NB4 (cell line): Measurements from ENCODE around the gene GCC1.

Experiments
- DNase-seq: peaks from one replicate; pipeline ENCODE4 v3.0.0; 2010; ENCODE audit warnings: low read depth
- H3K4me3 ChIP-seq: one replicate; pipeline ENCODE4 v1.5.1; 2011; ENCODE audit warnings: mild to moderate bottlenecking, low read depth, low read length, moderate library complexity
- MYC ChIP-seq: IDR thresholded peaks from 2 replicates; pipeline ENCODE4 v1.6.1; 2011; ENCODE audit warnings: low read depth, low read length
- POLR2A ChIP-seq: IDR thresholded peaks from 2 replicates; pipeline ENCODE4 v1.6.1; 2011; ENCODE audit warnings: mild to moderate bottlenecking; ENCODE audit not compliant: insufficient read length; ENCODE audit errors: extremely low read depth
- TF ChIP-seq, protein P1 (sequence below): IDR thresholded peaks from one replicate; pipeline ENCODE4 v1.5.1; 2012; ENCODE audit warnings: low read depth, low read length
- TF ChIP-seq, protein P2 (sequence below): IDR thresholded peaks from 2 replicates; pipeline ENCODE4 v1.6.1; 2011; ENCODE audit warnings: low read depth, low read length

GCC1 gene

GRCh38 chr7:127592550-127592949 is 7.2 kb upstream of the GCC1 start:
- no peak overlapping the region for H3K4me3 ChIP-seq
- TF ChIP-seq POLR2A = no peak

GRCh38 chr7:127591591-127591990 is 6.2 kb upstream of the GCC1 start:
- no peak for DNase-seq
- H3K4me3 ChIP-seq = no peak overlapping the region
- TF ChIP-seq, protein P1, sequence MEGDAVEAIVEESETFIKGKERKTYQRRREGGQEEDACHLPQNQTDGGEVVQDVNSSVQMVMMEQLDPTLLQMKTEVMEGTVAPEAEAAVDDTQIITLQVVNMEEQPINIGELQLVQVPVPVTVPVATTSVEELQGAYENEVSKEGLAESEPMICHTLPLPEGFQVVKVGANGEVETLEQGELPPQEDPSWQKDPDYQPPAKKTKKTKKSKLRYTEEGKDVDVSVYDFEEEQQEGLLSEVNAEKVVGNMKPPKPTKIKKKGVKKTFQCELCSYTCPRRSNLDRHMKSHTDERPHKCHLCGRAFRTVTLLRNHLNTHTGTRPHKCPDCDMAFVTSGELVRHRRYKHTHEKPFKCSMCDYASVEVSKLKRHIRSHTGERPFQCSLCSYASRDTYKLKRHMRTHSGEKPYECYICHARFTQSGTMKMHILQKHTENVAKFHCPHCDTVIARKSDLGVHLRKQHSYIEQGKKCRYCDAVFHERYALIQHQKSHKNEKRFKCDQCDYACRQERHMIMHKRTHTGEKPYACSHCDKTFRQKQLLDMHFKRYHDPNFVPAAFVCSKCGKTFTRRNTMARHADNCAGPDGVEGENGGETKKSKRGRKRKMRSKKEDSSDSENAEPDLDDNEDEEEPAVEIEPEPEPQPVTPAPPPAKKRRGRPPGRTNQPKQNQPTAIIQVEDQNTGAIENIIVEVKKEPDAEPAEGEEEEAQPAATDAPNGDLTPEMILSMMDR = no peak

More at GRCh38 chr7:127592550-127592949, 7.2 kb upstream of the GCC1 start:
- DNase-seq = no peak

DNA sequence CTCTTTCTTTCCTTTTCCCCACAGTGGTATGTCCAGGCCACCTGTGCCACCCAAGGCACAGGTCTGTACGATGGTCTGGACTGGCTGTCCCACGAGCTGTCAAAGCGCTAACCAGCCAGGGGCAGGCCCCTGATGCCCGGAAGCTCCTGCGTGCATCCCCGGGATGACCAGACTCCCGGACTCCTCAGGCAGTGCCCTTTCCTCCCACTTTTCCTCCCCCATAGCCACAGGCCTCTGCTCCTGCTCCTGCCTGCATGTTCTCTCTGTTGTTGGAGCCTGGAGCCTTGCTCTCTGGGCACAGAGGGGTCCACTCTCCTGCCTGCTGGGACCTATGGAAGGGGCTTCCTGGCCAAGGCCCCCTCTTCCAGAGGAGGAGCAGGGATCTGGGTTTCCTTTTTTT is 5.8 kb upstream of the GCC1 start:
- TF ChIP-seq POLR2A (no peak), MYC (no peak)
- TF ChIP-seq, protein P1 = no peak
- TF ChIP-seq, protein P2, sequence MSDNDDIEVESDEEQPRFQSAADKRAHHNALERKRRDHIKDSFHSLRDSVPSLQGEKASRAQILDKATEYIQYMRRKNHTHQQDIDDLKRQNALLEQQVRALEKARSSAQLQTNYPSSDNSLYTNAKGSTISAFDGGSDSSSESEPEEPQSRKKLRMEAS = no peak
- no peak for DNase-seq
- no peak overlapping the region for H3K4me3 ChIP-seq

GRCh38 chr7:127589896-127590295 is 4.5 kb upstream of the GCC1 start:
- H3K4me3 ChIP-seq = no peak overlapping the region
- DNase-seq = no peak
- TF ChIP-seq, protein P2 = no peak
- TF ChIP-seq, protein P1 = no peak
- no peak for TF ChIP-seq POLR2A
- TF ChIP-seq MYC = no peak

- TF ChIP-seq, protein P1 = peak; percentile 57
- TF ChIP-seq POLR2A = no peak
- DNase-seq = peak; percentile 66
- peak overlapping the region; percentile 75 for H3K4me3 ChIP-seq
Observed at GRCh38 chr7:127588697-127589482, 3.5 kb upstream of the GCC1 start.

GRCh38 chr7:127588019-127588696 is 2.8 kb upstream of the GCC1 start, which contains the start of gene ARF5:
TSS of gene ARF5 (plus strand) at chr7:127588411. CDS start at chr7:127588499, 88 bp downstream.
- peak; percentile 90 for DNase-seq
- peak; percentile 66 for TF ChIP-seq POLR2A
- TF ChIP-seq, protein P1 = no peak
- peak within 1 kb of the TSS; percentile 75 for H3K4me3 ChIP-seq

- DNase-seq = no peak
- H3K4me3 ChIP-seq = peak overlapping the region; percentile 55
- TF ChIP-seq, protein P2 = no peak
- TF ChIP-seq MYC = no peak
- TF ChIP-seq POLR2A = no peak
- TF ChIP-seq, protein P1 = no peak
Observed at GRCh38 chr7:127587663-127588018, 2.2 kb upstream of the GCC1 start.
